Spinal cord (tissue), 10 donors: ENCODE data around the gene CBX1. TPM values are rescaled to one million over a fixed set of nuclear protein-coding genes. Genes with fewer than 3 reads are reported as not detected.

Experiments used
- DNase-seq, 6 donors: peaks; one replicate each; pipeline versions ENCODE4 v3.0.0 to v3.0.0-alpha.2; 2013 to 2015; ENCODE audit warnings: low spot score in 6 of 6, low read depth in 4 of 6
- H3K27ac ChIP-seq: one replicate; pipeline ENCODE4 v1.5.1; 2013; ENCODE audit warnings: low read depth, low read length, control low read depth
- H3K27me3 ChIP-seq: one replicate; pipeline ENCODE4 v1.6.1; 2013; ENCODE audit warnings: low read length; ENCODE audit not compliant: control insufficient read depth, insufficient read depth
- H3K36me3 ChIP-seq: one replicate; pipeline ENCODE4 v1.6.1; 2013; ENCODE audit warnings: low read length; ENCODE audit not compliant: control insufficient read depth, insufficient read depth
- H3K4me1 ChIP-seq: one replicate; pipeline ENCODE4 v1.6.1; 2013; ENCODE audit warnings: low read length; ENCODE audit not compliant: control insufficient read depth, insufficient read depth
- H3K4me3 ChIP-seq: one replicate; pipeline ENCODE4 v1.5.1; 2013; ENCODE audit warnings: low read depth, low read length, control low read depth
- H3K9me3 ChIP-seq: one replicate; pipeline ENCODE4 v1.6.1; 2013; ENCODE audit warnings: low read length; ENCODE audit not compliant: control insufficient read depth, insufficient read depth
- WGBS: methylation state at CpG from one replicate; pipeline ENCODE4 v1.1.5; 2013; ENCODE audit warnings: missing lambda C conversion rate; ENCODE audit not compliant: insufficient coverage; 5-methylcytosine and 5-hydroxymethylcytosine counted together
- long read RNA-seq, 4 donors: transcript quantifications; one replicate each; lab custom pipeline, GENCODE V29; 2026
- polyA plus RNA-seq, 2 donors: library from polyadenylated mRNA; unstranded; fragments of 120-200 nt; gene quantifications; one replicate each; pipeline ENCODE4 v1.2.1, GENCODE V29; 2013; ENCODE audit not compliant: insufficient read length in 2 of 2
- total RNA-seq, 2 donors: library from RNA; depleted of rRNA in 1 of 2; stranded (reverse); fragments of 120-200 nt in 1 of 2; fragments of >200 nt in 1 of 2; gene quantifications; one replicate each; pipeline versions ENCODE4 v1.2.3 to v1.2.4, GENCODE V29; 2013 to 2014
- donor health status: healthy.

Gene CBX1
- total RNA-seq (100 to 1,000 TPM in 1 of 2 donors, 10 to 100 TPM in 1; 76.2 to 110 TPM), polyA plus RNA-seq (100 to 1,000 TPM; 210 to 240 TPM)
- long read RNA-seq, donor 1, transcript CBX1-201 (5 exons, 2,232 nt): major isoform, 75 of 132 reads
- long read RNA-seq, donor 1, partial matches to known transcripts: 50 of 132 reads
- long read RNA-seq, donor 1, other reads (novel, unspliced or antisense): 0 of 132 reads
- long read RNA-seq, donor 2, transcript CBX1-201 (5 exons, 2,232 nt): major isoform, 22 of 47 reads
- long read RNA-seq, donor 2, partial matches to known transcripts: 24 of 47 reads
- long read RNA-seq, donor 2, other reads (novel, unspliced or antisense): 0 of 47 reads
- long read RNA-seq, donor 3, transcript CBX1-201 (5 exons, 2,232 nt): major isoform, 40 of 99 reads
- long read RNA-seq, donor 3, partial matches to known transcripts: 55 of 99 reads
- long read RNA-seq, donor 3, other reads (novel, unspliced or antisense): 0 of 99 reads
- long read RNA-seq, donor 4, transcript CBX1-201 (5 exons, 2,232 nt): major isoform, 46 of 100 reads
- long read RNA-seq, donor 4, transcript CBX1-205 (4 exons, 550 nt): minor isoform, 6 of 100 reads
- long read RNA-seq, donor 4, partial matches to known transcripts: 48 of 100 reads
- long read RNA-seq, donor 4, other reads (novel, unspliced or antisense): 0 of 100 reads

- H3K36me3 ChIP-seq: peaks cover 12% of the 10 kb centered on the region
- H3K4me3 ChIP-seq: peak within 1 kb of the TSS; percentile 80
- H3K4me1 ChIP-seq: peaks cover 14% of the 10 kb centered on the region
- H3K27me3 ChIP-seq: no peaks in the 10 kb centered on the region
- under 1% methylated on average over 78 of the region's 79 CpGs for WGBS
- peak; percentile 87 to 99 (median 94) for DNase-seq
- peak within 1 kb of the TSS; percentile 93 for H3K27ac ChIP-seq
- no peaks in the 10 kb centered on the region for H3K9me3 ChIP-seq
These were observed at the start of gene CBX1 for GRCh38 chr17:48101012-48101720. Gene CBX1 (minus strand): TSS chr17:48101478. CDS start chr17:48077004, 24,474 bp downstream.

DNA sequence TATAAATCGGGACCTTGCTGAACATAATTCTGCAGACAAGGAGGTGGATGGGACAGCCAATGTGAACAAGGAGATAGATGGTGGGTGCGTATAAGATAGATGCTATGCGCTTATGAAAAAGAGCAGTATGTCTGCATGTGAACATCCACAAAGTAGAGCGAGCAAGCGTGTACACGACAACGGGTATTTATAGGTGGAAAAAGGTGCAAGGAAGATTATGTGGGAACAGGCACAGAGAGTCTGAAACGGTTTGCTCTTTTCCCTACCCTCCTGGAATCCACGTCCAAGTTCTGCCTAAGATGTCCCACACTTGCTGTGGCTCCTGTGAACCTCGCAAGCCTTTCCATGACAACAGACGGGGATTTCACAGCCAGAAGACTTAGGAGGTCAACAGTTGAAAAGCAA, 49.3 kb upstream of the CBX1 start:
- 45% methylated on average over 6 of the region's 11 CpGs for WGBS
- H3K27me3 ChIP-seq: peaks cover 3% of the 10 kb centered on the region
- peaks cover 32% of the 10 kb centered on the region for H3K4me1 ChIP-seq
- no peak overlapping the region for H3K4me3 ChIP-seq
- DNase-seq: peak in 2 of 6 donors; percentile 49 to 91
- H3K36me3 ChIP-seq: no peaks in the 10 kb centered on the region
- no peak overlapping the region for H3K27ac ChIP-seq
- H3K9me3 ChIP-seq: no peaks in the 10 kb centered on the region

DNA sequence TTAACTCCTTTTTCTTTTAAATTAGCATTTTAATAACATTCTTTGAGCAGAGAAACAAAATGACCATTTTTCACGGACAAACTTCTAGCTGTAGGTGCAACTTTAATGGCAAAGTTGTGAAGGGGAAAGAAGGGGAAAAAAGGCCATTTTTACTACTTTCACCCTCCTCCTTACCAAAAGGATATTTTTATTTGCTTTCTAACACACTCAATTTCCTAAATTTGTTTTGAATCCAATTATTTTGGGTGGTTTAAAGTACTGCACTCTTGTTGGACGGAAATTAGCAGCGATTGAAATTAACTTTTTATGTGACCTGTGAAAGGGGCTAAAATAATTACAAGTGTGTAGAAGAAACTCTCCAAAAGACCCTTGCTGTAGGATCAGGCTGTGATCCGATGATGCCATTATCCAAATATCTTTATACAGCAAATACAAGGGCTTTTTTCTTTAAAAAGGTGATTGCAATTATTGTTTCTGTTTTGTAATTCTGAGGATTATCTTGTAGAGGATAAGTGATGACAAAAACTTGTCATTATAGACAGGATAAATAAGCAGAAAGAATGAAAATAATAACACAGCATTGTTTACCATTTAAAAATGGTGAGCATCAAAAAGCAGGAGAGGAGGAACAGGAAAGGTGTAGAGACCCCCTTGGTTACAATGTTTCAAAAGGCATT, 48.6 kb upstream of the CBX1 start:
- no peak overlapping the region for H3K4me3 ChIP-seq
- peak overlapping the region; percentile 13 for H3K27ac ChIP-seq
- DNase-seq: no peak
- WGBS: no CpG with 5 or more reads among the region's 4 CpGs
- peaks cover 3% of the 10 kb centered on the region for H3K27me3 ChIP-seq
- no peaks in the 10 kb centered on the region for H3K9me3 ChIP-seq
- no peaks in the 10 kb centered on the region for H3K36me3 ChIP-seq
- peaks cover 26% of the 10 kb centered on the region for H3K4me1 ChIP-seq

- H3K4me1 ChIP-seq: peaks cover 23% of the 10 kb centered on the region
- peak overlapping the region; percentile 40 for H3K27ac ChIP-seq
- 29% methylated on average over 4 of the region's 16 CpGs for WGBS
- no peak overlapping the region for H3K4me3 ChIP-seq
- no peaks in the 10 kb centered on the region for H3K9me3 ChIP-seq
- DNase-seq: peak in 2 of 6 donors; percentile 82 to 99
- H3K27me3 ChIP-seq: peaks cover 3% of the 10 kb centered on the region
- no peaks in the 10 kb centered on the region for H3K36me3 ChIP-seq
These were observed 47.8 kb upstream of the CBX1 start for GRCh38 chr17:48148854-48149786.

GRCh38 chr17:48148029-48148770, 46.9 kb upstream of the CBX1 start:
- no peak overlapping the region for H3K4me3 ChIP-seq
- WGBS: 69% methylated on average over 8 of the region's 14 CpGs
- peaks cover 26% of the 10 kb centered on the region for H3K4me1 ChIP-seq
- DNase-seq: peak in 2 of 6 donors; percentile 69 to 97
- H3K27ac ChIP-seq: peak overlapping the region; percentile 40
- H3K9me3 ChIP-seq: no peaks in the 10 kb centered on the region
- peaks cover 3% of the 10 kb centered on the region for H3K27me3 ChIP-seq
- H3K36me3 ChIP-seq: no peaks in the 10 kb centered on the region

GRCh38 chr17:48144976-48145798, 43.9 kb upstream of the CBX1 start:
- DNase-seq: peak in 1 of 6 donors; percentile 87
- H3K9me3 ChIP-seq: no peaks in the 10 kb centered on the region
- H3K36me3 ChIP-seq: no peaks in the 10 kb centered on the region
- no peak overlapping the region for H3K27ac ChIP-seq
- peaks cover 26% of the 10 kb centered on the region for H3K4me1 ChIP-seq
- no CpG with 5 or more reads among the region's 3 CpGs for WGBS
- H3K27me3 ChIP-seq: peaks cover 3% of the 10 kb centered on the region
- no peak overlapping the region for H3K4me3 ChIP-seq

- no CpG with 5 or more reads among the region's 8 CpGs for WGBS
- peak in 1 of 6 donors; percentile 96 for DNase-seq
- H3K27me3 ChIP-seq: peaks cover 3% of the 10 kb centered on the region
- H3K4me1 ChIP-seq: peaks cover 24% of the 10 kb centered on the region
- H3K36me3 ChIP-seq: no peaks in the 10 kb centered on the region
- H3K27ac ChIP-seq: no peak overlapping the region
- H3K9me3 ChIP-seq: no peaks in the 10 kb centered on the region
- H3K4me3 ChIP-seq: no peak overlapping the region
These were observed 43.0 kb upstream of the CBX1 start for GRCh38 chr17:48144231-48144630.
